GM18511 (cell line): Measurements from ENCODE around the gene ACRBP.
"Not testable (repeated sequence)": the region's sequence is repeated elsewhere in the genome, so short reads cannot be mapped to it uniquely, and the experiment has no call there.

ENCODE experiments used
- ATAC-seq: cut with Tn5 transposase; IDR thresholded peaks from one replicate; pipeline ENCODE4 v1.9.1; 2021; ENCODE audit warnings: mild to moderate bottlenecking, moderate library complexity; ENCODE audit not compliant: unreplicated experiment

ACRBP gene

GRCh38 chr12:6618483-6619225 is 28.6 kb downstream of the ACRBP start:
- ATAC-seq = no peak

GRCh38 chr12:6615802-6616201 is 31.4 kb downstream of the ACRBP start:
- no peak for ATAC-seq

GRCh38 chr12:6614513-6615172 is 32.6 kb downstream of the ACRBP start:
- ATAC-seq = no peak

GRCh38 chr12:6613776-6614512 is 33.3 kb downstream of the ACRBP start:
- no peak for ATAC-seq

GRCh38 chr12:6613015-6613775 is 34.0 kb downstream of the ACRBP start:
- no peak for ATAC-seq

- no peak for ATAC-seq
Measured at GRCh38 chr12:6612652-6613014, 34.6 kb downstream of the ACRBP start.

- ATAC-seq = no peak
Measured at GRCh38 chr12:6612247-6612646, 35.0 kb downstream of the ACRBP start.

- ATAC-seq = no peak
Measured at GRCh38 chr12:6608592-6609281, 38.5 kb downstream of the ACRBP start.

- ATAC-seq = peak; percentile 47
Measured at GRCh38 chr12:6607751-6608591, 39.3 kb downstream of the ACRBP start.

- ATAC-seq = no peak
Measured at GRCh38 chr12:6606331-6607131, 40.7 kb downstream of the ACRBP start.

GRCh38 chr12:6605421-6606330 is 41.6 kb downstream of the ACRBP start:
- no peak for ATAC-seq

- no peak for ATAC-seq
Measured at GRCh38 chr12:6604259-6605029, 42.8 kb downstream of the ACRBP start.

- no peak for ATAC-seq
Measured at GRCh38 chr12:6603095-6603567, 44.1 kb downstream of the ACRBP start.

GRCh38 chr12:6602526-6602925 is 44.7 kb downstream of the ACRBP start:
- ATAC-seq = no peak

- ATAC-seq = not testable (repeated sequence)
Measured at GRCh38 chr12:6595673-6596072, 51.6 kb downstream of the ACRBP start.

GRCh38 chr12:6592087-6592486 is 55.1 kb downstream of the ACRBP start:
- no peak for ATAC-seq
